ENCODE results near the gene ZNF865.

ZNF865 gene

GRCh38 chr19:55588738-55589137 lies 16.7 kb upstream of the ZNF865 start:
- DNase-seq, result no peak

GRCh38 chr19:55590109-55590508 lies 15.3 kb upstream of the ZNF865 start:
- DNase-seq, result no peak

- DNase-seq, result no peak
Observed at GRCh38 chr19:55590617-55591016, 14.8 kb upstream of the ZNF865 start.

- DNase-seq, result no peak
Observed at GRCh38 chr19:55591555-55591954, 13.9 kb upstream of the ZNF865 start.

- no peak for DNase-seq
Observed at GRCh38 chr19:55592391-55593090, 12.9 kb upstream of the ZNF865 start.

GRCh38 chr19:55593096-55593772 lies 12.2 kb upstream of the ZNF865 start:
- DNase-seq, result no peak

- no peak for DNase-seq
Observed at GRCh38 chr19:55594996-55595545, 10.4 kb upstream of the ZNF865 start.

- DNase-seq, result no peak
Observed at GRCh38 chr19:55596304-55596703, 9.1 kb upstream of the ZNF865 start.

GRCh38 chr19:55597501-55597921 lies 7.9 kb upstream of the ZNF865 start:
- DNase-seq, result no peak

- DNase-seq, result no peak
Observed at GRCh38 chr19:55598034-55598433, 7.4 kb upstream of the ZNF865 start.

GRCh38 chr19:55598719-55599467 lies 6.6 kb upstream of the ZNF865 start:
- peak; percentile 53 for DNase-seq

- peak; percentile 95 for DNase-seq
Observed at GRCh38 chr19:55599468-55599841, 6.0 kb upstream of the ZNF865 start, which contains the start of gene FIZ1. Gene FIZ1, minus strand, starts transcription at chr19:55599517. Its CDS starts 1,652 bp downstream, at chr19:55597865.

- peak; percentile 90 for DNase-seq
Observed at GRCh38 chr19:55599842-55600661, 5.4 kb upstream of the ZNF865 start, which contains the start of gene ZNF524. Gene ZNF524, plus strand, starts transcription at chr19:55600288. Its CDS starts 1,825 bp downstream, at chr19:55602113.

- no peak for DNase-seq
Observed at GRCh38 chr19:55600662-55601028, 4.8 kb upstream of the ZNF865 start.

GRCh38 chr19:55601084-55601483 lies 4.4 kb upstream of the ZNF865 start:
- DNase-seq, result no peak

GRCh38 chr19:55602104-55603001 lies 3.1 kb upstream of the ZNF865 start:
- no peak for DNase-seq

- no peak for DNase-seq
Observed at GRCh38 chr19:55603115-55603514, 2.3 kb upstream of the ZNF865 start.

- DNase-seq, result no peak
Observed at GRCh38 chr19:55603581-55604292, 1.7 kb upstream of the ZNF865 start.

- peak; percentile 91 for DNase-seq
Observed at GRCh38 chr19:55605207-55605636, 225 bp upstream of the ZNF865 start.

GRCh38 chr19:55606471-55606787 lies 982 bp downstream of the ZNF865 start:
- no peak for DNase-seq

- DNase-seq, result no peak
Observed at GRCh38 chr19:55606817-55607216, 1.4 kb downstream of the ZNF865 start.
